ENCODE results near the gene PPP4R3B. TPM values are rescaled to one million over a fixed set of nuclear protein-coding genes. Genes with fewer than 3 reads are reported as not detected.

Gene PPP4R3B
- total RNA-seq, 2 donors from 2014 or later = 61.2 to 81.1 TPM

- no peak for TF ChIP-seq CTCF (IDR thresholded peaks at IDR 0.05)
- Histone ChIP-seq H3K27me3 (no peaks in the 10 kb centered on the region), H3K4me1 (no peaks in the 10 kb centered on the region), H3K27ac (no peak overlapping the region), H3K36me3 (peaks cover 4% of the 10 kb centered on the region), H3K9me3 (no peaks in the 10 kb centered on the region), H3K4me3 (no peak overlapping the region), H3K9ac (ENCODE audit: low read depth in 2 of 2, low read length in 2 of 2) (no peak overlapping the region)
- intact Hi-C loops (cut with DNase I) = no loop called here
- DNase-seq = no peak
Measured at GRCh38 chr2:55567298-55567697, 50.1 kb downstream of the PPP4R3B start.

- H3K4me3 ChIP-seq = no peak overlapping the region
- intact Hi-C loops (cut with DNase I) = no loop called here
- H3K27ac ChIP-seq = no peak overlapping the region
- H3K27me3 ChIP-seq = no peaks in the 10 kb centered on the region
- H3K9ac ChIP-seq (ENCODE audit: low read depth in 2 of 2, low read length in 2 of 2) = no peak overlapping the region
- no peak for DNase-seq
- H3K36me3 ChIP-seq = peaks cover 7% of the 10 kb centered on the region
- H3K9me3 ChIP-seq = no peaks in the 10 kb centered on the region
- TF ChIP-seq CTCF (IDR thresholded peaks at IDR 0.05) = no peak
- H3K4me1 ChIP-seq = no peaks in the 10 kb centered on the region
Measured at GRCh38 chr2:55565613-55566012, 51.8 kb downstream of the PPP4R3B start.

- no peak for DNase-seq
- Histone ChIP-seq H3K36me3 (peaks cover 8% of the 10 kb centered on the region), H3K9ac (ENCODE audit: low read depth in 2 of 2, low read length in 2 of 2) (no peak overlapping the region), H3K27ac (no peak overlapping the region), H3K9me3 (no peaks in the 10 kb centered on the region), H3K4me3 (no peak overlapping the region), H3K27me3 (no peaks in the 10 kb centered on the region), H3K4me1 (no peaks in the 10 kb centered on the region)
- intact Hi-C loops (cut with DNase I) = no loop called here
- TF ChIP-seq CTCF (IDR thresholded peaks at IDR 0.05) = no peak
Measured at GRCh38 chr2:55560855-55561254, 56.6 kb downstream of the PPP4R3B start.

- Histone ChIP-seq H3K4me3 (no peak overlapping the region), H3K9me3 (no peaks in the 10 kb centered on the region), H3K9ac (ENCODE audit: low read depth in 2 of 2, low read length in 2 of 2) (no peak overlapping the region), H3K27me3 (no peaks in the 10 kb centered on the region), H3K36me3 (peaks cover 8% of the 10 kb centered on the region), H3K27ac (no peak overlapping the region), H3K4me1 (no peaks in the 10 kb centered on the region)
- no peak for TF ChIP-seq CTCF (IDR thresholded peaks at IDR 0.05)
- intact Hi-C loops (cut with DNase I) = no loop called here
- DNase-seq = no peak
Measured at GRCh38 chr2:55556809-55557208, 60.6 kb downstream of the PPP4R3B start.

GRCh38 chr2:55555977-55556376 is 61.4 kb downstream of the PPP4R3B start:
- TF ChIP-seq CTCF (IDR thresholded peaks at IDR 0.05) = no peak
- Histone ChIP-seq H3K4me3 (no peak overlapping the region), H3K4me1 (no peaks in the 10 kb centered on the region), H3K9me3 (no peaks in the 10 kb centered on the region), H3K27me3 (no peaks in the 10 kb centered on the region), H3K27ac (no peak overlapping the region), H3K9ac (ENCODE audit: low read depth in 2 of 2, low read length in 2 of 2) (no peak overlapping the region), H3K36me3 (peaks cover 6% of the 10 kb centered on the region)
- DNase-seq = no peak
- intact Hi-C loops (cut with DNase I) = no loop called here

- Histone ChIP-seq H3K9ac (ENCODE audit: low read depth in 2 of 2, low read length in 2 of 2) (no peak overlapping the region), H3K4me1 (no peaks in the 10 kb centered on the region), H3K4me3 (no peak overlapping the region), H3K27me3 (no peaks in the 10 kb centered on the region), H3K27ac (no peak overlapping the region), H3K36me3 (no peaks in the 10 kb centered on the region), H3K9me3 (no peaks in the 10 kb centered on the region)
- TF ChIP-seq CTCF (IDR thresholded peaks at IDR 0.05) = no peak
- intact Hi-C loops (cut with DNase I) = no loop called here
- no peak for DNase-seq
Measured at GRCh38 chr2:55553321-55553720, 64.1 kb downstream of the PPP4R3B start.
